ENCODE measurements around the gene ZNF618.

The ZNF618 gene

DNA sequence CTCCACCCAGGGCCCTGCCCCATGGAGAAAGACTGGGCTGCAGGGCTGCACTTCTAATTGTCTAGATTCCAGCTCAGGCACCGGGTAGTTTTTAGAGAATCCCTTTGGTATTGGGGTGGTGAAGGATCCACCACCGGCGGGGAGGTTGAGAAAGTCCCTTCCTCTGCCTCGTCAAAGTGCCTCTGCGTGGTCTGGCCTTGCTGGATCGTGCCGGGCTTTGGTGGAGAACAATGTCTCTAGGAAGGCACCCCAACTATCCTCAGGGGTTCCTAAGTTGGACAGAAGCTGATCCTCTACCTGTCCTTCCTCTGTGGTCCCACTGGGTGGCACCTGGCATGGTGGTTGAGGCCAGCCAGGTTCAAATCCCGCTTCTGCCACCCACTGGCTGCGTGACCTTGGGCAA is 209.3 kb downstream of the ZNF618 start:
- TF ChIP-seq CTCF (IDR thresholded peaks at IDR 0.05), result no peak

DNA sequence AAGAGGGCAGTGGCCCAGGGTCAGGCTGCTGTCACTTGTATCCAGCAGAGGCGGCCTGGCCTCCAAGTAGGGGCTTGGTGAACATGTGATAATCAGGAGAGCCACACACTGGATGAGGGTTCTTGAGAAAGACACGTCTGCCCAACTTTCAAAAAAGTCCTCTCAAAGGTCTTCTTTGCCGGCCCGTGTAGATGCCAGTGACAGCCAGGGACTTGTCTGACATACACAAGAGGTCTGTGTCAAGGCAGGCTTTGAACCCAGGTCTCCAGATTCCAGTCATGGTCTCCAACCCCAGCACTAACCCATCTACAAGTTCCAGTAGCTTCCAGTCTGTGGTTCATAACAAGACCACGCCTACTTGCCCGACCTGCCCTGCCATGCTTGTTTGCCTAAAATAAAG is 209.9 kb downstream of the ZNF618 start:
- no peak for TF ChIP-seq CTCF (IDR thresholded peaks at IDR 0.05)

- no peak for TF ChIP-seq CTCF (IDR thresholded peaks at IDR 0.05)
Measured at GRCh38 chr9:114086607-114087006, 210.5 kb downstream of the ZNF618 start.

GRCh38 chr9:114087721-114088120 is 211.6 kb downstream of the ZNF618 start:
- no peak for TF ChIP-seq CTCF (IDR thresholded peaks at IDR 0.05)

DNA sequence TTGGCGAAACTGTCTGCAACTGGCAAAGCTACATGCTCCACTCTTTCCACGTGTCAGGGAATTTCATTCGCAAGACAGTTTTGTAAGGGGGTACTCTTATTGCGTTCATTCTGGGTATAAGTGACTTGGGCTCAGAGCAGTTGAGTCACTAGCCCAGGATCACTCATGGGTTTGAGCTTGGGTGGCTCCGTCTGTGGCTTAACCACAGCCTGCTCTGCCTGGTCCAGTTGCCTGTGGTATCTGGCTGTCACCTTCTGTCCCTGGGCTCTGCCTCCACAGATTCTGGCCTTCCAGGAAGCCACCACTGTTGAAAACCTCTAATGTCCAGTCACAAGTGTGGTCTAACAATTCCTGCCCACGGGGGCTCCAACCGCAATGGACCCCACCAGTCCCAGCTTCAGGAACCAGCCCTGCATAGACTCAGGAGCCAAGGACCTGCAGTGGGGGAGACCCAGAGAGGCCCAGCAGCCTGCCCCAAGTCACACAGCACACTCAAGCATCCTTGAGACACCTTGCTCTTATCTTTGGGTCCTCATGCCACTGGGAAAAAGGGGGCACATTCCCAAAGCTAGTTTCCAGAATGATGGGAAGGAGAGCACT is 212.6 kb downstream of the ZNF618 start:
- no peak for TF ChIP-seq CTCF (IDR thresholded peaks at IDR 0.05)

GRCh38 chr9:114089206-114089840 is 213.2 kb downstream of the ZNF618 start:
- no peak for TF ChIP-seq CTCF (IDR thresholded peaks at IDR 0.05)

GRCh38 chr9:114090798-114091197 is 214.7 kb downstream of the ZNF618 start:
- no peak for TF ChIP-seq CTCF (IDR thresholded peaks at IDR 0.05)

All from LNCAP (cell line).